ENCODE data around the gene COL16A1. TPM values are rescaled to one million over a fixed set of nuclear protein-coding genes. Genes with fewer than 3 reads are reported as not detected.

The COL16A1 gene
- total and polyA plus RNA-seq, 2 experiments from 2014 or later, result 90.2 to 127 TPM

- H3K36me3 ChIP-seq (replicated peaks; ENCODE audit: insufficient read depth, low read depth), result no peaks in the 10 kb centered on the region
- H3K4me2 ChIP-seq, result no peak overlapping the region
- H3K4me3 ChIP-seq, result no peak overlapping the region
- H3K27ac ChIP-seq, result no peak overlapping the region
- TF ChIP-seq EZH2phosphoT487 (IDR thresholded peaks at IDR 0.05; ENCODE audit: low read depth, severe bottlenecking, unreplicated experiment) (no peak), EZH2 (IDR thresholded peaks at IDR 0.05; ENCODE audit: borderline replicate concordance) (no peak), CTCF (IDR thresholded peaks at IDR 0.05; ENCODE audit: poor library complexity) (no peak)
- no peak overlapping the region for H2AFZ ChIP-seq
- H3K4me1 ChIP-seq (ENCODE audit: insufficient read depth), result no peaks in the 10 kb centered on the region
- no peaks in the 10 kb centered on the region for H3K9me3 ChIP-seq (ENCODE audit: low read depth)
- no peak for DNase-seq (ENCODE audit: low spot score)
- no peaks in the 10 kb centered on the region for H3K9me2 ChIP-seq (replicated peaks; ENCODE audit: insufficient read depth)
- no peaks in the 10 kb centered on the region for H3K79me2 ChIP-seq
- H4K20me1 ChIP-seq (ENCODE audit: insufficient read depth, poor library complexity, severe bottlenecking), result no peaks in the 10 kb centered on the region
- no peaks in the 10 kb centered on the region for H3K27me3 ChIP-seq
- 31% methylated on average over 1 of the region's 1 CpG for WGBS (ENCODE audit: low lambda C conversion rate, missing lambda C conversion rate)
Measured at GRCh38 chr1:31609514-31610118, 94.2 kb downstream of the COL16A1 start.

GRCh38 chr1:31607360-31607759 lies 96.5 kb downstream of the COL16A1 start:
- no peaks in the 10 kb centered on the region for H3K4me1 ChIP-seq (ENCODE audit: insufficient read depth)
- H3K27me3 ChIP-seq, result no peaks in the 10 kb centered on the region
- H3K79me2 ChIP-seq, result no peaks in the 10 kb centered on the region
- no peaks in the 10 kb centered on the region for H3K9me2 ChIP-seq (replicated peaks; ENCODE audit: insufficient read depth)
- no peaks in the 10 kb centered on the region for H3K36me3 ChIP-seq (replicated peaks; ENCODE audit: insufficient read depth, low read depth)
- TF ChIP-seq EZH2phosphoT487 (IDR thresholded peaks at IDR 0.05; ENCODE audit: low read depth, severe bottlenecking, unreplicated experiment) (no peak), CTCF (IDR thresholded peaks at IDR 0.05; ENCODE audit: poor library complexity) (no peak), EZH2 (IDR thresholded peaks at IDR 0.05; ENCODE audit: borderline replicate concordance) (no peak)
- H4K20me1 ChIP-seq (ENCODE audit: insufficient read depth, poor library complexity, severe bottlenecking), result no peaks in the 10 kb centered on the region
- no peak overlapping the region for H3K27ac ChIP-seq
- 87% methylated on average over 5 of the region's 5 CpGs for WGBS (ENCODE audit: low lambda C conversion rate, missing lambda C conversion rate)
- no peaks in the 10 kb centered on the region for H3K9me3 ChIP-seq (ENCODE audit: low read depth)
- no peak overlapping the region for H3K4me2 ChIP-seq
- DNase-seq (ENCODE audit: low spot score), result no peak
- no peak overlapping the region for H3K4me3 ChIP-seq
- no peak overlapping the region for H2AFZ ChIP-seq

- H3K27ac ChIP-seq, result no peak overlapping the region
- no peaks in the 10 kb centered on the region for H3K27me3 ChIP-seq
- H4K20me1 ChIP-seq (ENCODE audit: insufficient read depth, poor library complexity, severe bottlenecking), result no peaks in the 10 kb centered on the region
- no peak for DNase-seq (ENCODE audit: low spot score)
- H3K4me2 ChIP-seq, result no peak overlapping the region
- no peaks in the 10 kb centered on the region for H3K36me3 ChIP-seq (replicated peaks; ENCODE audit: insufficient read depth, low read depth)
- no peaks in the 10 kb centered on the region for H3K9me2 ChIP-seq (replicated peaks; ENCODE audit: insufficient read depth)
- TF ChIP-seq CTCF (IDR thresholded peaks at IDR 0.05; ENCODE audit: poor library complexity) (no peak), EZH2phosphoT487 (IDR thresholded peaks at IDR 0.05; ENCODE audit: low read depth, severe bottlenecking, unreplicated experiment) (no peak), EZH2 (IDR thresholded peaks at IDR 0.05; ENCODE audit: borderline replicate concordance) (no peak)
- no peak overlapping the region for H3K4me3 ChIP-seq
- H2AFZ ChIP-seq, result no peak overlapping the region
- WGBS (ENCODE audit: low lambda C conversion rate, missing lambda C conversion rate), result 93% methylated on average over 4 of the region's 4 CpGs
- H3K4me1 ChIP-seq (ENCODE audit: insufficient read depth), result no peaks in the 10 kb centered on the region
- H3K79me2 ChIP-seq, result no peaks in the 10 kb centered on the region
- H3K9me3 ChIP-seq (ENCODE audit: low read depth), result no peaks in the 10 kb centered on the region
Measured at GRCh38 chr1:31605908-31606427, 97.8 kb downstream of the COL16A1 start.

Other genes with a start within 250 kb of the COL16A1 start
- 46.2 and 58.3 TPM in 2 replicates for gene TINAGL1, start 127.5 kb downstream of the COL16A1 start, total RNA-seq
- 64.4 and 69.4 TPM in 2 replicates for gene TINAGL1, start 127.5 kb downstream of the COL16A1 start, polyA plus RNA-seq
- 0.28 TPM in 1 of 2 replicates, not detected in the other for gene HCRTR1, start 86.3 kb downstream of the COL16A1 start, total RNA-seq
- gene HCRTR1, start 86.3 kb downstream of the COL16A1 start, polyA plus RNA-seq, result 0.68 TPM in 1 of 2 replicates, not detected in the other
- gene PEF1, start 59.1 kb downstream of the COL16A1 start, total RNA-seq, result 70.7 and 85.9 TPM in 2 replicates
- 85.5 and 89.0 TPM in 2 replicates for gene PEF1, start 59.1 kb downstream of the COL16A1 start, polyA plus RNA-seq
- 6.0 and 10.5 TPM in 2 replicates for gene ADGRB2, start 60.3 kb upstream of the COL16A1 start, total RNA-seq
- gene ADGRB2, start 60.3 kb upstream of the COL16A1 start, polyA plus RNA-seq, result 7.7 and 7.8 TPM in 2 replicates
- 1.4 and 2.3 TPM in 2 replicates for gene SPOCD1, start 112.0 kb upstream of the COL16A1 start, total RNA-seq
- 2.8 and 2.9 TPM in 2 replicates for gene SPOCD1, start 112.0 kb upstream of the COL16A1 start, polyA plus RNA-seq
- 354 and 381 TPM in 2 replicates for gene PTP4A2, start 234.4 kb upstream of the COL16A1 start, total RNA-seq
- 300 and 374 TPM in 2 replicates for gene PTP4A2, start 234.4 kb upstream of the COL16A1 start, polyA plus RNA-seq

All from hepatocyte (in vitro differentiated cells).